Effector memory CD4-positive, alpha-beta T cell (primary cell): ENCODE measurements around the gene RPS25.
"Not testable (repeated sequence)": the region's sequence is repeated elsewhere in the genome, so short reads cannot be mapped to it uniquely, and the experiment has no call there.

Experiments
- DNase-seq, 3 donors: peaks; one replicate each; pipeline ENCODE4 v3.0.0-alpha.2; 2020
- H3K27ac ChIP-seq: 2 replicates; pipeline ENCODE4 v1.7.0; 2013; ENCODE audit warnings: mild to moderate bottlenecking, low read length, moderate library complexity; ENCODE audit not compliant: insufficient read depth, poor library complexity, severe bottlenecking
- H3K27me3 ChIP-seq: replicated peaks from 2 replicates; pipeline ENCODE4 v1.7.0; 2013; ENCODE audit warnings: mild to moderate bottlenecking, low read length; ENCODE audit not compliant: insufficient read depth, control insufficient read depth, poor library complexity, severe bottlenecking
- H3K36me3 ChIP-seq: 2 replicates; pipeline ENCODE4 v1.7.0; 2013; ENCODE audit warnings: mild to moderate bottlenecking, low read length, moderate library complexity; ENCODE audit not compliant: control insufficient read depth, insufficient read depth
- H3K4me1 ChIP-seq: 2 replicates; pipeline ENCODE4 v1.7.0; 2013; ENCODE audit warnings: low read length, mild to moderate bottlenecking; ENCODE audit not compliant: control insufficient read depth, insufficient read depth, poor library complexity, severe bottlenecking
- H3K4me3 ChIP-seq: 2 replicates; pipeline ENCODE4 v1.7.0; 2013; ENCODE audit warnings: low read length, low read depth, mild to moderate bottlenecking; ENCODE audit not compliant: insufficient read depth, poor library complexity, severe bottlenecking
- H3K9me3 ChIP-seq: 2 replicates; pipeline ENCODE4 v1.7.0; 2013; ENCODE audit warnings: mild to moderate bottlenecking, low read length, moderate library complexity; ENCODE audit not compliant: control insufficient read depth

Gene RPS25

GRCh38 chr11:118997627-118998387, 20.3 kb downstream of the RPS25 start, which contains the start of gene CENATAC:
TSS of gene CENATAC (plus strand) at chr11:118998138. CDS start at chr11:118998198, 60 bp downstream.
- Histone ChIP-seq H3K36me3 (peaks cover 20% of the 10 kb centered on the region), H3K9me3 (no peaks in the 10 kb centered on the region), H3K27ac (peak within 1 kb of the TSS; percentile 85), H3K4me1 (peaks cover 17% of the 10 kb centered on the region), H3K4me3 (peak within 1 kb of the TSS; percentile 78), H3K27me3 (no peaks in the 10 kb centered on the region)
- DNase-seq, result peak; percentile 92 to 96 (median 93)

DNA sequence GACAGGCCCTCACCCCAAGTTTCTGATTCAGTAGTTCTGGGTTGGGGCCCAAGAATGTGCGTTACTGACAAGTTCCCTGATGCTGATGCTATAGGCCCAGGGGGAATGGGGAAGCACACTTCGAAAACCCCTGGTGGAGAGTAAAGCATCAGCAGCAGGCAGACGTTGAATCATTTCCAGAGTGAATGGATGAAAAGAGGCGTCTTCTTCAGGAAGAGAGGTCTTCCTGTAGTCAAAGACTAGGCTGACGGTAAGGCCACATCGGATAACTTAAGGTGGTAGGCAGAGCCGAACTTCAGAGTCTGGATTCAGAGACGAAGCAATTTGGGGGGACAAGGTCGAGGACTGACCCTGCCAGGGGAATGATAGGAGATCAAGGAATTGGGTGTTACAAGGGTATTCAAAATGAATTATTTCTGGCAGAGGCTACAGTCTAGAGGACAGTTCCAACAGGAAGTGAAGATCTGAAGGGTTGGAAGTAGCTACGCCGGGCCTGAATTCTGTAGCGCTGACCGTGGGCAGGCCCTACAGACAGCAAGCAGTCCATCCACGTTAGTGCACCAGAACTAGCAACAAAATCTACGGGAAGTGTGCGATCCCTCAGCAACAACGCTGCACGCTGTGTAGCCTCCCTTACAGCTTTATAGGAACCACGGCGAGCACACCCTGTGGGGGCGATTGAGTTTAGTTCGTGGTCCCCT, 21.1 kb downstream of the RPS25 start:
- peak in 2 of 3 donors; percentile 13 to 30 for DNase-seq
- H3K9me3 ChIP-seq, result no peaks in the 10 kb centered on the region

GRCh38 chr11:118991486-118992038, 26.6 kb downstream of the RPS25 start:
- not testable (repeated sequence) for H3K4me3 ChIP-seq, H3K36me3 ChIP-seq, H3K27ac ChIP-seq, H3K27me3 ChIP-seq, DNase-seq, H3K9me3 ChIP-seq, H3K4me1 ChIP-seq

More for the DNA sequence above, 21.1 kb downstream of the RPS25 start:
- H3K36me3 ChIP-seq, result peaks cover 20% of the 10 kb centered on the region
- H3K4me3 ChIP-seq, result peak overlapping the region; percentile 78
- H3K27me3 ChIP-seq, result no peaks in the 10 kb centered on the region
- peak overlapping the region; percentile 85 for H3K27ac ChIP-seq
- H3K4me1 ChIP-seq, result peaks cover 17% of the 10 kb centered on the region

DNA sequence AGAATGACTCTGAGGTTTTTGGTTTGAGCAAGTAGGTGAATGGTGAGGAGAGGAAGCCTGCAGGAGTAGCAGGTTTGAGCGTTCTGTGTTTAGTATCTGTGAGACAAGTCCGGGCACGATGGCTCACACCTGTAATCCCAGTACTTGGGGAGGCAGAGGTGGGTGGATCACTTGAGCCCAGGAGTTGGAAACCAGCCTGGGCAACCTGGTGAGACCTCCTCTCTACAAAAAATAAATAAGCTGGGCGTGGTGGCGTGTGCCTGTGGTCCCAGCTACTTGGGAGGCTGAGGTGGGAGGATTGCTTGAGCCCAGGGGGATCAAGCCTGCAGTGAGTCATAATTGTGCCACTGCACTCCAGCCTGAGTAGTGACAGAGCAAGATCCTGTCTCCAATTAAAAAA, 29.9 kb downstream of the RPS25 start:
- Histone ChIP-seq H3K36me3 (no peaks in the 10 kb centered on the region), H3K27ac (no peak overlapping the region), H3K27me3 (no peaks in the 10 kb centered on the region), H3K9me3 (no peaks in the 10 kb centered on the region), H3K4me3 (no peak overlapping the region), H3K4me1 (no peaks in the 10 kb centered on the region)
- DNase-seq, result no peak

GRCh38 chr11:118984825-118985224, 33.3 kb downstream of the RPS25 start:
- Histone ChIP-seq H3K36me3 (no peaks in the 10 kb centered on the region), H3K4me1 (no peaks in the 10 kb centered on the region), H3K4me3 (no peak overlapping the region), H3K27me3 (no peaks in the 10 kb centered on the region), H3K27ac (no peak overlapping the region), H3K9me3 (no peaks in the 10 kb centered on the region)
- no peak for DNase-seq

DNA sequence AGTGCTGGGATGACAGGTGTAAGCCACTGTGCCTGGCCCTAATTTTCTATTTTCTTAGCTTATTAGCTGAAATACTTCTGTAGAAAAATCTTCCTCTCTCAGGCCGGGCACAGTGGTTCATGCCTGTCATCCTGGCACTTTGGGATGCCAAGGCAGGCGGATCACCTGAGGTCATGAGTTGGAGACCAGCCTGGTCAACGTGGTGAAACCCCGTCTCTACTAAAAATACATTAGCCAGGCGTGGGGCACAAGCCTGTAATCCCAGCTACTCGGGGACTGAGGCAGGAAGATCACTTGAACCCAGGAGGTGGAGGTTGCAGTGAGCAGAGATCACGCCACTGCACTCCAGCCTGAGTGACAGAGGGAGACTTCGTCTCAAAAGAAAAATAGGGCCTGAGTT, 33.8 kb downstream of the RPS25 start:
- not testable (repeated sequence) for H3K4me3 ChIP-seq, H3K4me1 ChIP-seq, H3K9me3 ChIP-seq, H3K27ac ChIP-seq, DNase-seq, H3K36me3 ChIP-seq, H3K27me3 ChIP-seq

- H3K4me1 ChIP-seq, result no peaks in the 10 kb centered on the region
- H3K9me3 ChIP-seq, result no peaks in the 10 kb centered on the region
- no peaks in the 10 kb centered on the region for H3K36me3 ChIP-seq
- no peak overlapping the region for H3K4me3 ChIP-seq
- DNase-seq, result no peak
- H3K27me3 ChIP-seq, result no peaks in the 10 kb centered on the region
- H3K27ac ChIP-seq, result no peak overlapping the region
These were observed 37.8 kb downstream of the RPS25 start for GRCh38 chr11:118980191-118980881.

GRCh38 chr11:118979434-118979833, 38.7 kb downstream of the RPS25 start:
- no peak overlapping the region for H3K27ac ChIP-seq
- no peaks in the 10 kb centered on the region for H3K9me3 ChIP-seq
- H3K27me3 ChIP-seq, result no peaks in the 10 kb centered on the region
- H3K4me3 ChIP-seq, result no peak overlapping the region
- no peak for DNase-seq
- no peaks in the 10 kb centered on the region for H3K4me1 ChIP-seq
- H3K36me3 ChIP-seq, result no peaks in the 10 kb centered on the region

- Histone ChIP-seq H3K9me3 (no peaks in the 10 kb centered on the region), H3K27ac (no peak overlapping the region), H3K27me3 (no peaks in the 10 kb centered on the region), H3K4me3 (no peak overlapping the region), H3K4me1 (no peaks in the 10 kb centered on the region), H3K36me3 (no peaks in the 10 kb centered on the region)
- no peak for DNase-seq
These were observed 42.1 kb downstream of the RPS25 start for GRCh38 chr11:118975771-118976709.
